GM18907 (cell line): Measurements from ENCODE around the gene FAM3D.
"Not testable (repeated sequence)": the region's sequence is repeated elsewhere in the genome, so short reads cannot be mapped to it uniquely, and the experiment has no call there.

Source experiments
- ATAC-seq: cut with Tn5 transposase; IDR thresholded peaks from one replicate; pipeline ENCODE4 v1.9.1; 2021; ENCODE audit warnings: mild to moderate bottlenecking, moderate library complexity; ENCODE audit not compliant: unreplicated experiment

The FAM3D gene

GRCh38 chr3:58685641-58686040, 19.1 kb upstream of the FAM3D start:
- ATAC-seq: no peak

- peak; percentile 55 for ATAC-seq
Measured at GRCh38 chr3:58683466-58683865, 16.9 kb upstream of the FAM3D start.

GRCh38 chr3:58683001-58683458, 16.5 kb upstream of the FAM3D start:
- peak; percentile 20 for ATAC-seq

- ATAC-seq: no peak
Measured at GRCh38 chr3:58681863-58682262, 15.3 kb upstream of the FAM3D start.

- no peak for ATAC-seq
Measured at GRCh38 chr3:58680879-58681525, 14.4 kb upstream of the FAM3D start.

- no peak for ATAC-seq
Measured at GRCh38 chr3:58679974-58680666, 13.5 kb upstream of the FAM3D start.

GRCh38 chr3:58679446-58679845, 12.9 kb upstream of the FAM3D start:
- no peak for ATAC-seq

GRCh38 chr3:58678177-58678970, 11.8 kb upstream of the FAM3D start:
- not testable (repeated sequence) for ATAC-seq

- ATAC-seq: no peak
Measured at GRCh38 chr3:58672880-58673279, 6.3 kb upstream of the FAM3D start.

GRCh38 chr3:58672451-58672850, 5.9 kb upstream of the FAM3D start:
- ATAC-seq: no peak

- no peak for ATAC-seq
Measured at GRCh38 chr3:58670506-58671135, 4.0 kb upstream of the FAM3D start.

GRCh38 chr3:58668247-58668646, 1.7 kb upstream of the FAM3D start:
- ATAC-seq: no peak

- no peak for ATAC-seq
Measured at GRCh38 chr3:58667704-58668103, 1.1 kb upstream of the FAM3D start.

- ATAC-seq: no peak
Measured at GRCh38 chr3:58667229-58667628, 655 bp upstream of the FAM3D start.

- no peak for ATAC-seq
Measured at GRCh38 chr3:58665405-58665804, 1.2 kb downstream of the FAM3D start.

GRCh38 chr3:58664611-58665010, 2.0 kb downstream of the FAM3D start:
- ATAC-seq: no peak

GRCh38 chr3:58661836-58662420, 4.6 kb downstream of the FAM3D start:
- ATAC-seq: no peak

- ATAC-seq: no peak
Measured at GRCh38 chr3:58660998-58661397, 5.6 kb downstream of the FAM3D start.

GRCh38 chr3:58659051-58659675, 7.4 kb downstream of the FAM3D start:
- no peak for ATAC-seq

- ATAC-seq: no peak
Measured at GRCh38 chr3:58658508-58658907, 8.1 kb downstream of the FAM3D start.
